HepG2 (cell line): ENCODE data around the gene RSKR. TPM values are rescaled to one million over a fixed set of nuclear protein-coding genes. Genes with fewer than 3 reads are reported as not detected.
A peak's percentile ranks its signal among the peaks of the same experiment; 100 is the strongest.

Experiments
- AKAP8 ChIP-seq: sonication (generic); formaldehyde crosslinking; IDR thresholded peaks from 2 replicates; pipeline ENCODE4 v1.5.1; 2020; ENCODE audit warnings: mild to moderate bottlenecking, missing genetic modification reagents
- ELF1 ChIP-seq: sonication (generic); formaldehyde crosslinking; IDR thresholded peaks from 2 replicates; pipeline ENCODE4 v1.4.0; 2020; ENCODE audit warnings: missing genetic modification reagents
- FOXA1 ChIP-seq, 2 experiments: fragments of 450-650 bp in 1 of 2; sonication (generic) in 1 of 2; formaldehyde crosslinking in 1 of 2; IDR thresholded peaks; 2 replicates each; pipeline versions ENCODE4 v1.4.0 to v1.6.1; 2016 to 2020; ENCODE audit warnings: missing genetic modification reagents in 1 of 2
- FOXC1 ChIP-seq: sonication (generic); formaldehyde crosslinking; IDR thresholded peaks from 2 replicates; pipeline ENCODE4 v1.8.0; 2022; ENCODE audit warnings: mild to moderate bottlenecking, missing genetic modification reagents, borderline replicate concordance
- FOXK1 ChIP-seq: sonication (generic); formaldehyde crosslinking; IDR thresholded peaks from 2 replicates; pipeline ENCODE4 v1.4.0; 2020; ENCODE audit warnings: low read depth, missing genetic modification reagents, borderline replicate concordance
- FOXO1 ChIP-seq: sonication (generic); formaldehyde crosslinking; IDR thresholded peaks from 2 replicates; pipeline ENCODE4 v1.4.0; 2020; ENCODE audit warnings: missing genetic modification reagents
- IRF2 ChIP-seq: IDR thresholded peaks from 2 replicates; pipeline ENCODE4 v1.6.1; 2018; ENCODE audit warnings: missing genetic modification reagents, missing compliant biosample characterization
- MTERF4 ChIP-seq: sonication (generic); formaldehyde crosslinking; IDR thresholded peaks from 2 replicates; pipeline ENCODE4 v1.8.0; 2023; ENCODE audit warnings: mild to moderate bottlenecking, missing genetic modification reagents
- MXD4 ChIP-seq: IDR thresholded peaks from 2 replicates; pipeline ENCODE4 v1.6.1; 2016; ENCODE audit warnings: mild to moderate bottlenecking, missing biosample characterization, missing genetic modification reagents
- NFE2 ChIP-seq: sonication (generic); formaldehyde crosslinking; IDR thresholded peaks from 2 replicates; pipeline ENCODE4 v1.4.0; 2020; ENCODE audit warnings: missing genetic modification reagents
- NR0B2 ChIP-seq: sonication (generic); formaldehyde crosslinking; IDR thresholded peaks from 2 replicates; pipeline ENCODE4 v1.4.0; 2020; ENCODE audit warnings: mild to moderate bottlenecking, missing genetic modification reagents
- PATZ1 ChIP-seq: sonication (generic); formaldehyde crosslinking; IDR thresholded peaks from 2 replicates; pipeline ENCODE4 v1.4.0; 2020; ENCODE audit warnings: missing genetic modification reagents
- SP4 ChIP-seq: sonication (generic); formaldehyde crosslinking; IDR thresholded peaks from 2 replicates; pipeline ENCODE4 v1.8.1; 2023; ENCODE audit warnings: mild to moderate bottlenecking, missing genetic modification reagents
- TMF1 ChIP-seq: sonication (generic); formaldehyde crosslinking; IDR thresholded peaks from 2 replicates; pipeline ENCODE4 v1.8.1; 2022; ENCODE audit warnings: low read depth, missing genetic modification reagents
- ZFP82 ChIP-seq: sonication (generic); formaldehyde crosslinking; IDR thresholded peaks from 2 replicates; pipeline ENCODE4 v1.5.1; 2020; ENCODE audit warnings: mild to moderate bottlenecking, missing genetic modification reagents, borderline replicate concordance
- ZNF275 ChIP-seq: sonication (generic); formaldehyde crosslinking; IDR thresholded peaks from 2 replicates; pipeline ENCODE4 v1.8.0; 2022; ENCODE audit warnings: missing genetic modification reagents, mild to moderate bottlenecking, inconsistent platforms, borderline replicate concordance
- ZNF331 ChIP-seq: sonication (generic); formaldehyde crosslinking; IDR thresholded peaks from 2 replicates; pipeline ENCODE4 v1.4.0; 2020; ENCODE audit warnings: missing genetic modification reagents
- ZNF451 ChIP-seq: sonication (generic); formaldehyde crosslinking; IDR thresholded peaks from 2 replicates; pipeline ENCODE4 v1.5.0; 2020; ENCODE audit warnings: mild to moderate bottlenecking, missing genetic modification reagents
- ZNF468 ChIP-seq: sonication (generic); formaldehyde crosslinking; IDR thresholded peaks from 2 replicates; pipeline ENCODE4 v1.8.0; 2022; ENCODE audit warnings: mild to moderate bottlenecking, moderate library complexity, missing genetic modification reagents
- ZNF652 ChIP-seq: IDR thresholded peaks from 2 replicates; pipeline ENCODE4 v1.6.1; 2016; ENCODE audit warnings: low read depth, borderline replicate concordance
- ZSCAN20 ChIP-seq: sonication (generic); formaldehyde crosslinking; IDR thresholded peaks from 2 replicates; pipeline ENCODE4 v1.4.0; 2020; ENCODE audit warnings: missing genetic modification reagents, mild to moderate bottlenecking, borderline replicate concordance
- polyA plus RNA-seq, 8 experiments: library from polyadenylated mRNA; depleted of rRNA in 3 of 8; stranded (reverse) in 7 of 8; unstranded in 1 of 8; fragments of >200 nt; fragmentation: Illumina TruSeq in 4 of 8; extraction: Trizol in 4 of 8; gene quantifications; 2 replicates each; pipeline versions ENCODE4 v1.2.1 to v1.2.3, GENCODE V29; 2011 to 2016; ENCODE audit warnings: low read depth in 4 of 8, missing spikeins in 1 of 8, mixed read lengths in 1 of 8; ENCODE audit not compliant: insufficient read depth in 1 of 8
- total RNA-seq, 5 experiments: library from RNA; depleted of rRNA; stranded (reverse); fragments of >200 nt; fragmentation: Illumina TruSeq; extraction: Trizol; gene quantifications; 2 replicates each; pipeline ENCODE4 v1.2.3, GENCODE V29; 2016; ENCODE audit warnings: low read depth in 1 of 5
- TF ChIP-seq, protein P1 (sequence below): sonication (generic); formaldehyde crosslinking; IDR thresholded peaks from 2 replicates; pipeline ENCODE4 v1.5.0; 2020; ENCODE audit warnings: missing genetic modification reagents, mild to moderate bottlenecking, borderline replicate concordance
- TF ChIP-seq, protein P2 (sequence below): sonication (generic); formaldehyde crosslinking; IDR thresholded peaks from 2 replicates; pipeline ENCODE4 v1.5.1; 2020; ENCODE audit warnings: mild to moderate bottlenecking, missing genetic modification reagents, borderline replicate concordance

Gene RSKR
- total and polyA plus RNA-seq, 2 of the 13 experiments (the other 11 are each of a cell fraction or from before 2014, with no cell fraction given), result 5.0 to 10.4 TPM

DNA sequence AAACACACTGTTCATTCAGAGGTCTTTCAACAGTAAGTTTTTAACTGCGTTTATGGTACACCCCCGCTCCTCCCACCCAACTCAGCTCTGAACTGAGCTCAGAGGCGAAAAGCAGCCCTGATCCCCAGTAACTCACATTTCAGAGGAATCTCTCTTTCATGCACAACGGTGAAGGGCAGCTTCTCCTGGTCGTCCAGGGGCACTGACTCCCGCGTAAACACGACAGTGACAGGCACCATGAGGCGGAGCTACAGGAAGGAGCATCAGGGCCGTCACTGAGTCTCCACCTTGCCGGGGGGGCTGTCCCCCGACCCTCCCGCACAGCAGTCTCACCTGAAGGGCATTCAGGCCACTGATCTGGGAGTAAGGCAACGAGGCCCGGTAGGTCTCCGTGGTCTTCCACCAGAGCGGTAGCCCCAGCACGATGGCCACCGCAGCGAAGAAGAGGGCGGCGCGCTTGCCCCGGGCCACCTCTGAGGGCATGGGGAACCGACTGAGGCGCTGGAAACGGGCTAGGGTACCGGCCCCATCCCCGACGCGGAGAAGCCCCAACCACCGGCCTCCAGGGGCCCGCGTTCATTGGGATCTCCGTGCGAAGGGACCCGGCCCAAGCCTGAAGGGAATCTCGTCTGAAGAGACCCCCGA, 43.1 kb downstream of the RSKR start (continued):
- TF ChIP-seq NFE2, result no peak
- TF ChIP-seq PATZ1 (CRISPR knock-in tag), result peak; percentile 84
- TF ChIP-seq SP4 (CRISPR knock-in tag), result peak; percentile 32; the same call in 1 of the 2 replicates
- no peak for TF ChIP-seq ZNF652 (CRISPR knock-in tag)
- TF ChIP-seq TMF1 (CRISPR knock-in tag), result no peak
- TF ChIP-seq ZNF468 (CRISPR knock-in tag), result no peak
- TF ChIP-seq, protein P1, sequence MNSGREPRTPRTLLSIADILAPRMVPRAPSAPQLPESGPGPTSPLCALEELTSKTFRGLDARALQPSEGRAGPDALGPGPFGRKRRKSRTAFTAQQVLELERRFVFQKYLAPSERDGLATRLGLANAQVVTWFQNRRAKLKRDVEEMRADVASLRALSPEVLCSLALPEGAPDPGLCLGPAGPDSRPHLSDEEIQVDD (CRISPR knock-in tag), result 0 out of 2 replicates have a peak, but pooled peaks have one; percentile 12
- peak; percentile 25; the same call in 1 of the 2 replicates for TF ChIP-seq ZNF331 (CRISPR knock-in tag)
- TF ChIP-seq, protein P2, sequence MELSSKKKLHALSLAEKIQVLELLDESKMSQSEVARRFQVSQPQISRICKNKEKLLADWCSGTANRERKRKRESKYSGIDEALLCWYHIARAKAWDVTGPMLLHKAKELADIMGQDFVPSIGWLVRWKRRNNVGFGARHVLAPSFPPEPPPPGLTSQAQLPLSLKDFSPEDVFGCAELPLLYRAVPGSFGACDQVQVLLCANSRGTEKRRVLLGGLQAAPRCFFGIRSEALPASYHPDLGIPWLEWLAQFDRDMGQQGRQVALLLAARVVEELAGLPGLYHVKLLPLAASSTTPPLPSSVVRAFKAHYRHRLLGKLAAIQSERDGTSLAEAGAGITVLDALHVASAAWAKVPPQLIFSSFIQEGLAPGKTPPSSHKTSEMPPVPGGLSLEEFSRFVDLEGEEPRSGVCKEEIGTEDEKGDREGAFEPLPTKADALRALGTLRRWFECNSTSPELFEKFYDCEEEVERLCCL (CRISPR knock-in tag), result no peak
- 0 out of 2 replicates have a peak, but pooled peaks have one; percentile 21 for TF ChIP-seq MTERF4
- TF ChIP-seq FOXA1 (IDR thresholded peaks at IDR 0.05), result no peak
- peak; percentile 21; the same call in 1 of the 2 replicates for TF ChIP-seq FOXA1 (CRISPR knock-in tag; IDR thresholded peaks at IDR 0.05)
- 0 out of 2 replicates have a peak, but pooled peaks have one; percentile 68 for TF ChIP-seq ZFP82 (CRISPR knock-in tag)
- TF ChIP-seq FOXO1 (CRISPR knock-in tag), result peak; percentile 44; the same call in 1 of the 2 replicates
- no peak for TF ChIP-seq ZSCAN20 (CRISPR knock-in tag)
- 0 out of 2 replicates have a peak, but pooled peaks have one; percentile 15 for TF ChIP-seq IRF2 (CRISPR knock-in tag)
- 0 out of 2 replicates have a peak, but pooled peaks have one; percentile 51 for TF ChIP-seq ZNF451 (CRISPR knock-in tag)
- 0 out of 2 replicates have a peak, but pooled peaks have one; percentile 39 for TF ChIP-seq ZNF275 (CRISPR knock-in tag)
- TF ChIP-seq FOXC1 (CRISPR knock-in tag), result peak; percentile 44; the same call in 1 of the 2 replicates
- TF ChIP-seq MXD4, result peak; percentile 29; the same call in 1 of the 2 replicates
- TF ChIP-seq ELF1, result 0 out of 2 replicates have a peak, but pooled peaks have one; percentile 16
- TF ChIP-seq FOXK1 (CRISPR knock-in tag), result 0 out of 2 replicates have a peak, but pooled peaks have one; percentile 18
- no peak for TF ChIP-seq AKAP8 (CRISPR knock-in tag)
- TF ChIP-seq NR0B2 (CRISPR knock-in tag), result no peak; the same call in 1 of the 2 replicates
